Nephron (organoid): ENCODE results near the gene NDN.
A peak's percentile ranks its signal among the peaks of the same experiment; 100 is the strongest.

Experiments used
- H3K27ac Mint-ChIP-seq, 3 experiments: 2 replicates each; pipeline ENCODE4 v1.8.0; 2020; ENCODE audit warnings: mixed read lengths in 3 of 3, mild to moderate bottlenecking in 2 of 3, moderate library complexity in 1 of 3
- H3K27me3 Mint-ChIP-seq: 2 replicates; pipeline ENCODE4 v1.8.0; 2021; ENCODE audit warnings: low read depth, mild to moderate bottlenecking, moderate library complexity, mixed read lengths
- H3K36me3 Mint-ChIP-seq: 2 replicates; pipeline ENCODE4 v1.8.0; 2020; ENCODE audit warnings: low read depth, mixed read lengths
- H3K4me1 Mint-ChIP-seq: 2 replicates; pipeline ENCODE4 v1.8.0; 2020; ENCODE audit warnings: mixed read lengths
- H3K4me3 Mint-ChIP-seq, 3 experiments: 2 replicates each; pipeline ENCODE4 v1.8.0; 2020; ENCODE audit warnings: mild to moderate bottlenecking in 3 of 3, mixed read lengths in 3 of 3, moderate library complexity in 2 of 3
- H3K9me3 Mint-ChIP-seq: 2 replicates; pipeline ENCODE4 v1.8.0; 2020; ENCODE audit warnings: mixed read lengths
- CTCF ChIP-seq, 3 experiments: fragments of 200-600 bp; sonication (generic); IDR thresholded peaks; one replicate each; pipeline ENCODE4 v1.5.0; 2021; ENCODE audit warnings: antibody characterized with exemption in 3 of 3; ENCODE audit not compliant: unreplicated experiment in 3 of 3

NDN gene

GRCh38 chr15:23645371-23646164 lies 41.5 kb downstream of the NDN start:
- H3K27me3 Mint-ChIP-seq: no peaks in the 10 kb centered on the region
- H3K36me3 Mint-ChIP-seq: no peaks in the 10 kb centered on the region
- peaks cover 27% of the 10 kb centered on the region for H3K4me1 Mint-ChIP-seq
- peaks cover 2% of the 10 kb centered on the region for H3K9me3 Mint-ChIP-seq
- peak overlapping the region; percentile 76 to 85 (median 81) for H3K4me3 Mint-ChIP-seq
- peak overlapping the region in 1 of 3 experiments; percentile 21 for H3K27ac Mint-ChIP-seq
- peak; percentile 42 to 46 (median 45) for TF ChIP-seq CTCF (IDR thresholded peaks at IDR 0.05; ENCODE audit: unreplicated experiment in 3 of 3)

GRCh38 chr15:23644829-23645228 lies 42.3 kb downstream of the NDN start:
- TF ChIP-seq CTCF (IDR thresholded peaks at IDR 0.05; ENCODE audit: unreplicated experiment in 3 of 3): no peak
- peak overlapping the region in 1 of 3 experiments; percentile 21 for H3K27ac Mint-ChIP-seq
- no peaks in the 10 kb centered on the region for H3K27me3 Mint-ChIP-seq
- peak overlapping the region; percentile 76 to 85 (median 81) for H3K4me3 Mint-ChIP-seq
- H3K9me3 Mint-ChIP-seq: peaks cover 2% of the 10 kb centered on the region
- H3K36me3 Mint-ChIP-seq: no peaks in the 10 kb centered on the region
- peaks cover 27% of the 10 kb centered on the region for H3K4me1 Mint-ChIP-seq

GRCh38 chr15:23642413-23643044 lies 44.6 kb downstream of the NDN start:
- peak; percentile 73 to 77 (median 76) for TF ChIP-seq CTCF (IDR thresholded peaks at IDR 0.05; ENCODE audit: unreplicated experiment in 3 of 3)
- no peaks in the 10 kb centered on the region for H3K27me3 Mint-ChIP-seq
- H3K9me3 Mint-ChIP-seq: peaks cover 5% of the 10 kb centered on the region
- H3K36me3 Mint-ChIP-seq: no peaks in the 10 kb centered on the region
- peaks cover 18% of the 10 kb centered on the region for H3K4me1 Mint-ChIP-seq
- peak overlapping the region in 2 of 3 experiments; percentile 12 to 24 for H3K4me3 Mint-ChIP-seq
- H3K27ac Mint-ChIP-seq: no peak overlapping the region
